GM23338 (cell line): Measurements from ENCODE around the gene NOVA2. TPM values are rescaled to one million over a fixed set of nuclear protein-coding genes. Genes with fewer than 3 reads are reported as not detected.

ENCODE experiments used
- ATAC-seq: fragments of 200-7000 bp; cut with Tn5 transposase; 3 replicates; pipeline ENCODE4 v1.9.1; 2020
- DNase-seq: peaks from one replicate; pipeline ENCODE4 v3.0.0-alpha.2; 2015; ENCODE audit warnings: low spot score
- H2AFZ ChIP-seq: fragments of 200-600 bp; sonication (generic); 2 replicates; pipeline ENCODE4 v1.8.0; 2016; ENCODE audit warnings: antibody characterized with exemption, mild to moderate bottlenecking, moderate library complexity
- H3F3A ChIP-seq: fragments of 200-600 bp; sonication (generic); replicated peaks from 2 replicates; pipeline ENCODE4 v1.8.0; 2017; ENCODE audit warnings: antibody characterized with exemption, mixed run types, low read depth
- H3K27ac ChIP-seq: fragments of 200-600 bp; sonication (generic); 2 replicates; pipeline ENCODE4 v1.6.1; 2016; ENCODE audit warnings: low read depth
- H3K27me3 ChIP-seq: fragments of 200-600 bp; sonication (generic); 2 replicates; pipeline ENCODE4 v1.8.0; 2016; ENCODE audit warnings: mild to moderate bottlenecking, mixed run types, moderate library complexity; ENCODE audit not compliant: insufficient read depth
- H3K36me3 ChIP-seq: fragments of 200-600 bp; sonication (generic); 2 replicates; pipeline ENCODE4 v1.8.0; 2016; ENCODE audit warnings: mild to moderate bottlenecking; ENCODE audit not compliant: insufficient read depth
- H3K4me1 ChIP-seq: fragments of 200-600 bp; sonication (generic); 2 replicates; pipeline ENCODE4 v1.8.0; 2016; ENCODE audit warnings: mild to moderate bottlenecking, moderate library complexity; ENCODE audit not compliant: insufficient read depth
- H3K4me2 ChIP-seq: fragments of 200-600 bp; sonication (generic); 2 replicates; pipeline ENCODE4 v1.7.1; 2017; ENCODE audit warnings: mixed run types
- H3K4me3 ChIP-seq: fragments of 200-600 bp; sonication (generic); 2 replicates; pipeline ENCODE4 v1.6.1; 2016; ENCODE audit warnings: mixed run types
- H3K79me2 ChIP-seq: fragments of 200-600 bp; sonication (generic); replicated peaks from 2 replicates; pipeline ENCODE4 v1.8.0; 2017; ENCODE audit warnings: mild to moderate bottlenecking; ENCODE audit not compliant: insufficient read depth
- H3K9me2 ChIP-seq: fragments of 200-600 bp; sonication (generic); 2 replicates; pipeline ENCODE4 v1.8.0; 2017; ENCODE audit not compliant: insufficient read depth
- H4K20me1 ChIP-seq: fragments of 200-600 bp; sonication (generic); replicated peaks from 2 replicates; pipeline ENCODE4 v1.8.0; 2017; ENCODE audit warnings: mild to moderate bottlenecking; ENCODE audit not compliant: insufficient read depth
- H3K27ac Mint-ChIP-seq: 2 replicates; pipeline ENCODE4 v1.8.0; 2020; ENCODE audit warnings: inconsistent platforms, mild to moderate bottlenecking, moderate library complexity, mixed read lengths
- H3K27me3 Mint-ChIP-seq: 3 replicates; pipeline ENCODE4 v1.8.0; 2022; ENCODE audit warnings: low read depth, mild to moderate bottlenecking, moderate library complexity, mixed read lengths, inconsistent platforms; ENCODE audit not compliant: insufficient read depth, poor library complexity
- H3K36me3 Mint-ChIP-seq: 3 replicates; pipeline ENCODE4 v1.8.0; 2021; ENCODE audit warnings: low read depth, mild to moderate bottlenecking, inconsistent platforms, moderate library complexity, mixed read lengths
- H3K4me1 Mint-ChIP-seq: 3 replicates; pipeline ENCODE4 v1.8.0; 2020; ENCODE audit warnings: mild to moderate bottlenecking, inconsistent platforms, mixed read lengths
- H3K4me3 Mint-ChIP-seq: 3 replicates; pipeline ENCODE4 v1.8.0; 2021; ENCODE audit warnings: moderate library complexity, mild to moderate bottlenecking, inconsistent platforms, mixed read lengths
- H3K9me3 Mint-ChIP-seq: 3 replicates; pipeline ENCODE4 v1.8.0; 2020; ENCODE audit warnings: moderate library complexity, mild to moderate bottlenecking, inconsistent platforms, mixed read lengths
- ZNF114 ChIP-seq: fragments of 250-450 bp; sonication (Bioruptor Pico); IDR thresholded peaks from 2 replicates; pipeline ENCODE4 v1.5.0; 2020; ENCODE audit warnings: mild to moderate bottlenecking, moderate library complexity
- ZNF331 ChIP-seq: fragments of 250-450 bp; sonication (Bioruptor Pico); IDR thresholded peaks from 2 replicates; pipeline ENCODE4 v1.5.0; 2020; ENCODE audit warnings: low read depth, mild to moderate bottlenecking, moderate library complexity
- ZNF462 ChIP-seq: fragments of 250-450 bp; sonication (Bioruptor Pico); IDR thresholded peaks from 2 replicates; pipeline ENCODE4 v1.5.0; 2020; ENCODE audit warnings: mild to moderate bottlenecking, moderate library complexity
- polyA plus RNA-seq: library from polyadenylated mRNA; unstranded; fragments of >200 nt; fragmentation: Nextera tagmentation; extraction: Ambion mirVana; gene quantifications from 2 replicates; pipeline ENCODE4 v1.2.1, GENCODE V29; 2016
- total RNA-seq: library from RNA; depleted of rRNA; stranded (reverse); fragments of >200 nt; shearing (Covaris generic); gene quantifications from 2 replicates; pipeline ENCODE4 v1.2.3, GENCODE V29; 2014

Gene NOVA2
- total and polyA plus RNA-seq, 2 experiments from 2014 or later = 5.1 to 13.7 TPM

GRCh38 chr19:45901912-45902650, 71.6 kb downstream of the NOVA2 start, which contains the start of gene MYPOP (continued):
- no peak for TF ChIP-seq ZNF462

- Mint-ChIP-seq H3K9me3 (no peaks in the 10 kb centered on the region), H3K27me3 (peaks cover 20% of the 10 kb centered on the region), H3K27ac (no peak overlapping the region), H3K36me3 (peaks cover 19% of the 10 kb centered on the region), H3K4me3 (peak overlapping the region; percentile 68; the same call in 2 of the 3 replicates), H3K4me1 (peaks cover 9% of the 10 kb centered on the region)
- DNase-seq = peak; percentile 35
- peak; percentile 6 for ATAC-seq
- peak overlapping the region; percentile 87 for H3K4me2 ChIP-seq
- H3K9me2 ChIP-seq = no peaks in the 10 kb centered on the region
- H3K4me3 ChIP-seq = peak overlapping the region; percentile 86
- H3K4me1 ChIP-seq = peaks cover 6% of the 10 kb centered on the region; the same call in 1 of the 2 replicates
- no peaks in the 10 kb centered on the region for H3K36me3 ChIP-seq
- H3K27me3 ChIP-seq = peaks cover 23% of the 10 kb centered on the region
- peaks cover 21% of the 10 kb centered on the region; the same call in 1 of the 2 replicates for H3F3A ChIP-seq
- no peak overlapping the region for H3K27ac ChIP-seq
- H3K79me2 ChIP-seq = no peaks in the 10 kb centered on the region
- no peaks in the 10 kb centered on the region; the same call in none of the 2 replicates for H4K20me1 ChIP-seq
- TF ChIP-seq ZNF114 (CRISPR knock-in tag) (no peak), ZNF331 (no peak)
- peak overlapping the region; percentile 90 for H2AFZ ChIP-seq
Observed at GRCh38 chr19:45901432-45901911, 72.2 kb downstream of the NOVA2 start.
